SK-MEL-5 (cell line): ENCODE results near the gene SGF29. TPM values are rescaled to one million over a fixed set of nuclear protein-coding genes. Genes with fewer than 3 reads are reported as not detected.
"Not testable (repeated sequence)": the region's sequence is repeated elsewhere in the genome, so short reads cannot be mapped to it uniquely, and the experiment has no call there.

ENCODE experiments used
- DNase-seq: peaks from one replicate; pipeline ENCODE4 v3.0.0-alpha.2; 2016; ENCODE audit warnings: low read depth, low spot score
- in situ Hi-C: cut with HindIII; loops from 2 replicates; pipeline ENCODE4 v1.10.0; 2016; ENCODE audit warnings: low sequenced_read_pairs, high pct_unique_total_duplicates, low pct_unique_long_range_greater_than_20kb
- polyA plus RNA-seq, 2 experiments: library from polyadenylated mRNA; depleted of rRNA; stranded (reverse); fragments of >200 nt; gene quantifications; 2 replicates each; pipeline ENCODE4 v1.2.3, GENCODE V29; 2015
- total RNA-seq: library from RNA; depleted of rRNA; stranded (reverse); fragments of >200 nt; shearing (Covaris generic); gene quantifications from 2 replicates; pipeline ENCODE4 v1.2.3, GENCODE V29; 2014; rRNA removed

The SGF29 gene
- 10.0 and 11.0 TPM in 2 replicates for total RNA-seq
- polyA plus RNA-seq (2015; cell fraction: cytosol; rRNA removed): 9.0 and 13.6 TPM in 2 replicates
- 24.4 and 25.5 TPM in 2 replicates for polyA plus RNA-seq (2015; cell fraction: nucleus; rRNA removed)

- in situ Hi-C loops: no loop called here
- peak; percentile 89 for DNase-seq
These were observed at the start of gene SGF29 for GRCh38 chr16:28553776-28554633. Gene SGF29 (plus strand): TSS chr16:28553920. CDS start chr16:28581070, 27,150 bp downstream.

GRCh38 chr16:28504707-28505404 lies 48.9 kb upstream of the SGF29 start:
- in situ Hi-C loops: no loop called here
- DNase-seq: no peak

GRCh38 chr16:28505489-28506137 lies 48.1 kb upstream of the SGF29 start:
- in situ Hi-C loops: no loop called here
- no peak for DNase-seq

- in situ Hi-C loops: no loop called here
- DNase-seq: no peak
These were observed 42.7 kb upstream of the SGF29 start for GRCh38 chr16:28511031-28511430.

- in situ Hi-C loops: no loop called here
- no peak for DNase-seq
These were observed 41.6 kb upstream of the SGF29 start for GRCh38 chr16:28511801-28512789.

- in situ Hi-C loops: no loop called here
- DNase-seq: no peak
These were observed 40.1 kb upstream of the SGF29 start for GRCh38 chr16:28513484-28514181.

GRCh38 chr16:28514246-28514645 lies 39.5 kb upstream of the SGF29 start:
- no peak for DNase-seq
- in situ Hi-C loops: no loop called here

GRCh38 chr16:28520672-28521071 lies 33.0 kb upstream of the SGF29 start:
- no peak for DNase-seq
- in situ Hi-C loops: no loop called here

- in situ Hi-C loops: no loop called here
- DNase-seq: no peak
These were observed 32.3 kb upstream of the SGF29 start for GRCh38 chr16:28521436-28521835.

GRCh38 chr16:28522792-28523191 lies 30.9 kb upstream of the SGF29 start:
- DNase-seq: no peak
- in situ Hi-C loops: no loop called here

GRCh38 chr16:28524681-28525171 lies 29.0 kb upstream of the SGF29 start:
- no peak for DNase-seq
- in situ Hi-C loops: no loop called here

- in situ Hi-C loops: no loop called here
- DNase-seq: no peak
These were observed 27.3 kb upstream of the SGF29 start for GRCh38 chr16:28526201-28527099.

GRCh38 chr16:28527100-28527785 lies 26.5 kb upstream of the SGF29 start:
- in situ Hi-C loops, DNase-seq: not testable (repeated sequence)

- DNase-seq: no peak
- in situ Hi-C loops: no loop called here
These were observed 25.7 kb upstream of the SGF29 start for GRCh38 chr16:28527985-28528384.

GRCh38 chr16:28528463-28528867 lies 25.3 kb upstream of the SGF29 start:
- in situ Hi-C loops: no loop called here
- no peak for DNase-seq
